WTC11 (cell line): Measurements from ENCODE around the gene SLC44A3.

Experiments used
- ZNF232 ChIP-seq: sonication (generic); formaldehyde crosslinking; IDR thresholded peaks from 2 replicates; pipeline ENCODE4 v1.8.0; 2022; ENCODE audit warnings: mild to moderate bottlenecking, missing genetic modification reagents
- TF ChIP-seq, protein P1 (sequence below): fragments of 200-600 bp; IDR thresholded peaks from 2 replicates; pipeline ENCODE4 v1.8.0; 2022; ENCODE audit warnings: antibody characterized with exemption

DNA sequence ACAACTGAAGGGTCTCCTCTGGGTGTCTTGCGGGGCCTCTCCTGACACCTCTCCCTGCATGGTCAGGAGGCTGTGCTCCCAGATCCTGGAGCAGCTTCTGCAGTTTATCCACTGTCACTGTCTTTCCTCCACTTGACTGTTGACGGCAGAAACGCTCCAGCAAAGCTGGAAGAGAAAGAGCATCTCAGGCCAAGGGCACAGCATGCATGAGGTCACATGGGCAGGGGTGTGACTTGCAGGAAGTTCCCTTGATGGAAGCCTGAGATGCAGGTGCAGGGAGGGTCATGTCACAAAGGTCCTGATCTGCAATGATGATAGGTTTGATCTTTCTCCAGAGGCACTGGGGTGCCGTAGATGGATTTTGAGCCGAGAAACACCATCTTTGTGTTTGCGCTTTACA is 23.3 kb downstream of the SLC44A3 start:
- TF ChIP-seq, protein P1, sequence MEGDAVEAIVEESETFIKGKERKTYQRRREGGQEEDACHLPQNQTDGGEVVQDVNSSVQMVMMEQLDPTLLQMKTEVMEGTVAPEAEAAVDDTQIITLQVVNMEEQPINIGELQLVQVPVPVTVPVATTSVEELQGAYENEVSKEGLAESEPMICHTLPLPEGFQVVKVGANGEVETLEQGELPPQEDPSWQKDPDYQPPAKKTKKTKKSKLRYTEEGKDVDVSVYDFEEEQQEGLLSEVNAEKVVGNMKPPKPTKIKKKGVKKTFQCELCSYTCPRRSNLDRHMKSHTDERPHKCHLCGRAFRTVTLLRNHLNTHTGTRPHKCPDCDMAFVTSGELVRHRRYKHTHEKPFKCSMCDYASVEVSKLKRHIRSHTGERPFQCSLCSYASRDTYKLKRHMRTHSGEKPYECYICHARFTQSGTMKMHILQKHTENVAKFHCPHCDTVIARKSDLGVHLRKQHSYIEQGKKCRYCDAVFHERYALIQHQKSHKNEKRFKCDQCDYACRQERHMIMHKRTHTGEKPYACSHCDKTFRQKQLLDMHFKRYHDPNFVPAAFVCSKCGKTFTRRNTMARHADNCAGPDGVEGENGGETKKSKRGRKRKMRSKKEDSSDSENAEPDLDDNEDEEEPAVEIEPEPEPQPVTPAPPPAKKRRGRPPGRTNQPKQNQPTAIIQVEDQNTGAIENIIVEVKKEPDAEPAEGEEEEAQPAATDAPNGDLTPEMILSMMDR = no peak
- TF ChIP-seq ZNF232 (CRISPR knock-in tag) = no peak
